ENCODE results near the gene PPIE.

Gene PPIE

GRCh38 chr1:39808784-39809517, 70.3 kb downstream of the PPIE start:
- Histone ChIP-seq H3K4me2 (ENCODE audit: low read length) (no peak overlapping the region), H3K4me3 (ENCODE audit: low read length) (no peak overlapping the region), H3K27me3 (ENCODE audit: low read depth, low read length) (no peaks in the 10 kb centered on the region), H3K36me3 (replicated peaks; ENCODE audit: low read depth, low read length) (no peaks in the 10 kb centered on the region), H3K9ac (ENCODE audit: low read length) (no peak overlapping the region), H3K27ac (ENCODE audit: low read length) (no peak overlapping the region), H2AFZ (ENCODE audit: low read depth, low read length) (no peak overlapping the region), H3K4me1 (ENCODE audit: low read length) (no peaks in the 10 kb centered on the region), H4K20me1 (ENCODE audit: insufficient read depth, low read length) (no peaks in the 10 kb centered on the region), H3K9me3 (ENCODE audit: insufficient read depth, low read length) (no peaks in the 10 kb centered on the region), H3K79me2 (ENCODE audit: low read length) (no peaks in the 10 kb centered on the region)
- TF ChIP-seq CTCF (IDR thresholded peaks at IDR 0.05; ENCODE audit: low read depth, low read length) (no peak), EZH2phosphoT487 (IDR thresholded peaks at IDR 0.05; ENCODE audit: low read depth) (no peak)

DNA sequence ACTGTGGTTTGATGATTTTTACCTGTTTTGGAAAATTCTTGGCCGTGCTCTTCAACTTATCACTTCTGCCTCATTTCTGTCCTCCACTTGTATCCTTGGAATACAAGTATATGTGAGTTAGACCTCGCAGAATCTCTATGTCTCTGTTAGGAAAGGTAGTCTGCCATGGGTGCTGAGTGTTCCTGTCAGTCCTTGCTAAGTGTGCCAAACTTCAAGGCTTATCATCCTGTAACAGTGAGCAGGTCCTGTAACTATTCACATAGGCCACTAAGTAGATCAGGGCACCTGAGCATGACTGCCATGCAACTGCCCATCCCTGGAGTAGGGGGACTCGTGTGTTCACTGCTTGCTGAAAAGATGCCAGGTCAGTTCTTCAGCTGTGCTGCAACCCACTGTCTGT, 74.2 kb downstream of the PPIE start:
- no peak overlapping the region for H3K4me2 ChIP-seq (ENCODE audit: low read length)
- no peaks in the 10 kb centered on the region for H3K79me2 ChIP-seq (ENCODE audit: low read length)
- no peak overlapping the region for H3K4me3 ChIP-seq (ENCODE audit: low read length)
- H3K27ac ChIP-seq (ENCODE audit: low read length), result no peak overlapping the region
- H3K36me3 ChIP-seq (replicated peaks; ENCODE audit: low read depth, low read length), result no peaks in the 10 kb centered on the region
- no peaks in the 10 kb centered on the region for H4K20me1 ChIP-seq (ENCODE audit: insufficient read depth, low read length)
- peaks cover 13% of the 10 kb centered on the region for H3K4me1 ChIP-seq (ENCODE audit: low read length)
- H3K9ac ChIP-seq (ENCODE audit: low read length), result no peak overlapping the region
- no peak overlapping the region for H2AFZ ChIP-seq (ENCODE audit: low read depth, low read length)
- TF ChIP-seq EZH2phosphoT487 (IDR thresholded peaks at IDR 0.05; ENCODE audit: low read depth) (no peak), CTCF (IDR thresholded peaks at IDR 0.05; ENCODE audit: low read depth, low read length) (no peak)
- H3K9me3 ChIP-seq (ENCODE audit: insufficient read depth, low read length), result no peaks in the 10 kb centered on the region
- no peaks in the 10 kb centered on the region for H3K27me3 ChIP-seq (ENCODE audit: low read depth, low read length)
